ENCODE data around the gene CACNA1G.

DNA sequence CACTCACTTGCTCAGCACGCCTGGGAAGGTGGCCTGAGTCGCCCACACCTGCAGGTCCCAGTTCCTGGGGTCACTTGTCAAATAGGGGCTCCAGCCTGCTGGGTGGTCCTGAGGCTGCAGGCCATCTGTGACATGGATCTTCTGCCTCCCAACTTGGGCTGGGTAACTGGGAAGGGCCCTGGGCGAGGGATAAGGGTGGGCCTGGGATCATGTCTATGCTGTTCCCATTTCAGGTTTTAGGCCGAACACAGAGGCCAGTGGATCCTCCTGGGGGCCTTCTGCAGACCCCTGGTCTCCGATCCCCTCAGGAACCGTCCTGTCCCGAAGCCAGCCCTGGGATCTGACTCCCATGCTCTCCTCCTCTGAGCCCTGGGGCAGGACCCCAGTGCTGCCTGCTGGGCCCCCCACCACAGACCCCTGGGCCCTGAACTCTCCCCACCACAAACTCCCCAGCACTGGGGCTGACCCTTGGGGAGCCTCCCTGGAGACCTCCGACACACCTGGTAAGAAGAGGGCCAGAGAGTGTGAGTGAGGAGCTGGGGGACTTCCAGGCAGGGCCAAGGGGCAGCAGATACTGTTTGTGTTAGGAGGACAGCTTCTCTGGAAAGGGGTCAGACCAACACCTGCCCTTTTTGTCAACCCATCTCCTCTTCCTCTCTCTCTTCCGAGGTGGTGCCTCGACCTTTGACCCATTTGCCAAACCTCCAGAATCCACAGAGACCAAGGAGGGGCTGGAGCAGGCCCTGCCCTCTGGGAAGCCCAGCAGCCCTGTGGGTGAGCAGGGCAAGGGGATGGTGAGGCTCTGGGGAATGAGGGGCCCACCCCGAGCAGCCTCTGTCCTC lies 19.7 kb upstream of the CACNA1G start:
- TF ChIP-seq, protein P1, sequence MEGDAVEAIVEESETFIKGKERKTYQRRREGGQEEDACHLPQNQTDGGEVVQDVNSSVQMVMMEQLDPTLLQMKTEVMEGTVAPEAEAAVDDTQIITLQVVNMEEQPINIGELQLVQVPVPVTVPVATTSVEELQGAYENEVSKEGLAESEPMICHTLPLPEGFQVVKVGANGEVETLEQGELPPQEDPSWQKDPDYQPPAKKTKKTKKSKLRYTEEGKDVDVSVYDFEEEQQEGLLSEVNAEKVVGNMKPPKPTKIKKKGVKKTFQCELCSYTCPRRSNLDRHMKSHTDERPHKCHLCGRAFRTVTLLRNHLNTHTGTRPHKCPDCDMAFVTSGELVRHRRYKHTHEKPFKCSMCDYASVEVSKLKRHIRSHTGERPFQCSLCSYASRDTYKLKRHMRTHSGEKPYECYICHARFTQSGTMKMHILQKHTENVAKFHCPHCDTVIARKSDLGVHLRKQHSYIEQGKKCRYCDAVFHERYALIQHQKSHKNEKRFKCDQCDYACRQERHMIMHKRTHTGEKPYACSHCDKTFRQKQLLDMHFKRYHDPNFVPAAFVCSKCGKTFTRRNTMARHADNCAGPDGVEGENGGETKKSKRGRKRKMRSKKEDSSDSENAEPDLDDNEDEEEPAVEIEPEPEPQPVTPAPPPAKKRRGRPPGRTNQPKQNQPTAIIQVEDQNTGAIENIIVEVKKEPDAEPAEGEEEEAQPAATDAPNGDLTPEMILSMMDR (IDR thresholded peaks at IDR 0.05; ENCODE audit: borderline replicate concordance, extremely low read depth, low read length, poor library complexity, severe bottlenecking) = no peak
- no peak for TF ChIP-seq EZH2 (IDR thresholded peaks at IDR 0.05; ENCODE audit: borderline replicate concordance, low read depth, low read length, severe bottlenecking)
